HUES6 (cell line): ENCODE results near the gene TFEB.

Experiments
- H3K27ac ChIP-seq: 2 replicates; pipeline ENCODE4 v1.7.0; 2013; ENCODE audit warnings: low read depth, mild to moderate bottlenecking, low read length, inconsistent platforms
- H3K27me3 ChIP-seq: 2 replicates; pipeline ENCODE4 v1.6.1; 2013; ENCODE audit warnings: low read length; ENCODE audit not compliant: control insufficient read depth, insufficient read depth
- H3K36me3 ChIP-seq: 2 replicates; pipeline ENCODE4 v1.6.1; 2013; ENCODE audit warnings: low read length; ENCODE audit not compliant: control insufficient read depth, insufficient read depth
- H3K4me1 ChIP-seq: 2 replicates; pipeline ENCODE4 v1.6.1; 2013; ENCODE audit warnings: low read length; ENCODE audit not compliant: control insufficient read depth, insufficient read depth
- H3K4me3 ChIP-seq: 2 replicates; pipeline ENCODE4 v1.5.1; 2013; ENCODE audit warnings: low read depth, low read length
- H3K9ac ChIP-seq: one replicate; pipeline ENCODE4 v1.6.1; 2013; ENCODE audit warnings: mild to moderate bottlenecking, low read length
- H3K9me3 ChIP-seq: 2 replicates; pipeline ENCODE4 v1.6.1; 2013; ENCODE audit warnings: low read depth, low read length; ENCODE audit not compliant: control insufficient read depth, insufficient read depth

TFEB gene

GRCh38 chr6:41644297-41644879 is 91.0 kb downstream of the TFEB start:
- no peaks in the 10 kb centered on the region for H3K9me3 ChIP-seq
- H3K4me3 ChIP-seq: no peak overlapping the region; the same call in 1 of the 2 replicates
- H3K27ac ChIP-seq: no peak overlapping the region
- peaks cover 54% of the 10 kb centered on the region for H3K4me1 ChIP-seq
- peaks cover 22% of the 10 kb centered on the region for H3K27me3 ChIP-seq
- H3K9ac ChIP-seq: no peak overlapping the region
- peaks cover 26% of the 10 kb centered on the region for H3K36me3 ChIP-seq

- Histone ChIP-seq H3K27ac (no peak overlapping the region), H3K9me3 (no peaks in the 10 kb centered on the region), H3K27me3 (peaks cover 27% of the 10 kb centered on the region), H3K36me3 (peaks cover 21% of the 10 kb centered on the region), H3K4me1 (peaks cover 56% of the 10 kb centered on the region), H3K4me3 (no peak overlapping the region), H3K9ac (no peak overlapping the region)
These were observed 91.5 kb downstream of the TFEB start for GRCh38 chr6:41643899-41644269.

DNA sequence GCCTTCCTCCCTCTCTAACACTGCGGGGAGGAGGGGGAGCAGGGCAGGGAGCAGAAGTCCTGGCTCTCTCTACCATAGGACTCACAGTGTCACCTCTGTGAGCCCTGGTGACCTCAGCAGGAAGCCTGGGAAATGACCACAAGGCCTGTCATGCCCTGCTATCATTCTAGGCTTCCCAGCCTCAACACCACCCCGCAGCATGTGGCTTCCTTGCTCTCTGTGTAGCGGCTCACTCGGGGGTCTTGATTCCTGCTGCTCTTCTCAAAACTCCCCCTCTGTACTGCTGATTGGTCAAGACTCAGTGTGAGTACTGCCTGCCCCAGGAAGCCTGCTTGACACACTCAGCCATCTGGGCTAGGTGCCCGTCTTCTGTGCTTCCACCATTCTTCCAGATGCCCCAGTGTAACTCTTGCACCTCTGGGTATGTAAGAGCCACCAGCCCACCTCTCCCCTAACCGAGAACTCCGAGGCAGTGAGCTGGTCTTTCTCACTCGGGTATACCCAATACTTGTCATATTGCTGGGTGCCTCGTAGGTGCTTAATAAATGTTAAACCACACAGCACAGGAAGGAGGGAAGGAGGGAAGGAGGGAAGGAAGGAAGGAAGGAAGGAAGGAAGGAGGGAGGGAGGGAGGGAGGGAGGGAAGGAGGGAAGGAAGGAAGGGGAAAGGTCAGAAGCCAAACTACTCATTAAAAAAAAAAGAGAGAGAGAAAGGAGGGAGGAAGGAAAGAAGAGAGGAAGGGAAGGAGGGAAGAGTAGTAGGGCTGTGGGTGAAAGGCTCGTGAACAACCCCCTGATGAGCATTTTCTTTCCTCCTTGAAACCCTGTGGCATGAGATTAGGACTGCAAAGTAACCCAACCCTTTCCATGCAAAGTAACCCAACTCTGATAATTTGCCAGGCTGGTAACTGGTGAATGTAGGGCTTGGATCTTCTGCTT is 92.2 kb downstream of the TFEB start:
- no peaks in the 10 kb centered on the region for H3K9me3 ChIP-seq
- no peak overlapping the region for H3K9ac ChIP-seq
- peaks cover 28% of the 10 kb centered on the region for H3K27me3 ChIP-seq
- no peak overlapping the region for H3K4me3 ChIP-seq
- H3K27ac ChIP-seq: no peak overlapping the region
- peaks cover 56% of the 10 kb centered on the region for H3K4me1 ChIP-seq
- H3K36me3 ChIP-seq: peaks cover 15% of the 10 kb centered on the region

DNA sequence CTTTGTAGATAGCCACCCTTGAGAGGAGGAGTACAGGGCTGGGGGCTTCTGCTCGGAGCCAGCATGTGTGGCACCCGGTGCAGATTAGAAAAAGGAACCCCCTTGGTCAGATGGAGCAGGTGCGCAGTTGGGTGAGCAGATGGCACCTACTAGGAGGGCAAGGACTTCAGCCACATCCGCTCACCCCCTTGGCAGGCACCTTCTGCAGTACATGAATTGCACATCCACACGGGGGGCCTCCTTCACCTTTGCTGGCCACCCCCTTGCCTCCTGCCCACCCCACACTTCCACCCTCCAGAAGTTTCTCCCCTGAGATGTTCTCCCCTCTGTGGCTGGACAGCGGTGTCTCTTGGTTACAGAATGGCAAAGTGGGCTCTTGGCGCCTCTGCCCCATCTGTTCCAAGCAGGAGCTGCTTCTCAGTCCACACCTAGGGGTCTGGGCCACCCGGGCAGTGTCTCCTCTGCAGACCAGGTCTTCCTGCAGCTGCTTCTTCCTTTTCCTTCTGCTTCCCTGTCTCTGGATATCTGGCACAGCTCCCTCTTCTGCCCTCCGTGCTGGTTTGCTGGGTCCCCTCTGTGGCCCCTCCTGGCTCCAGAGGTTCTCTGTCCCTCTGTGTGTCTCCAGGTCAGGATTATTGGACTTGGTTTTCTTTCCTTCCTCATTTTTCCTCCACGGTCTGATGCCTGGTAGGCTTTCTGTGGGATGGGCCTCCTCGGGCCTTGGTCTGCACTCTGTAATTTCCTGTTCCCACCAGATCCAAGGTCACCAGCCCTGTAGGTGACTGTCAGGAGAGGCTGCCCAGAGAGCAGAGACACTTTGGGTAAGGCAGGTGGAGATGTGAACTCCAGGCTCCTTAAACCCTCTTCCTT is 93.1 kb downstream of the TFEB start:
- Histone ChIP-seq H3K9me3 (no peaks in the 10 kb centered on the region), H3K27me3 (peaks cover 35% of the 10 kb centered on the region), H3K4me3 (no peak overlapping the region), H3K4me1 (peaks cover 59% of the 10 kb centered on the region), H3K36me3 (peaks cover 11% of the 10 kb centered on the region; the same call in 1 of the 2 replicates), H3K27ac (no peak overlapping the region), H3K9ac (no peak overlapping the region)

DNA sequence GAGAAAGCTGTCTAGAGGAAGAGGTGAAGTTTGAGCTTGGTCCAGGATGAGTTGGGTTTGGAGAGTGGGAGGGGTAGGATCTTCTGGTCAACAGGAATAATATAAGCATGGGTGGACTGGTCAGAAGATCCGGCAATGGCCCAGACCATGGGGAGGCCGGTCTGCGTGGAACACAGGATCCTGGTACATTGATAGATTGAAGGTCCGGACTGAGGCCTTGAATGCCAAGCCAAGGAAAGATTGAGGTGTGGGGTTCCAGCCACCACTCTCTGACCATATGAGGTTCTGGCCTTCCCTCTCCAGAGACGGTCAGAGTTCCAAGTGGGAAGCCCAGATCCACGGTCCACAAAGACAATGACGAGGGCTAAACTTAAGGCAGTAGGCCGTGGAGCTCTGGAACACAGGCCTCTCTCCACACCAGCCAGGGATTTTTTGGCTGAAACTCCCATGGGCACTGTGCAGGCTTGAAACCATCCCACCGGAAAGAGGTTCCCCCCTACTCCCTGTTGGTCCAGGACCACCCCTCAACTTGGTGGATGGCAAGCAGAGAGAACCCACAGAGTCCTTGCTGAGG is 94.0 kb downstream of the TFEB start:
- no peaks in the 10 kb centered on the region for H3K9me3 ChIP-seq
- H3K27me3 ChIP-seq: peaks cover 44% of the 10 kb centered on the region
- peaks cover 3% of the 10 kb centered on the region; the same call in 1 of the 2 replicates for H3K36me3 ChIP-seq
- no peak overlapping the region for H3K27ac ChIP-seq
- H3K9ac ChIP-seq: no peak overlapping the region
- no peak overlapping the region for H3K4me3 ChIP-seq
- peaks cover 63% of the 10 kb centered on the region for H3K4me1 ChIP-seq

GRCh38 chr6:41640426-41640825 is 95.0 kb downstream of the TFEB start:
- H3K4me1 ChIP-seq: peaks cover 60% of the 10 kb centered on the region
- no peak overlapping the region; the same call in 1 of the 2 replicates for H3K27ac ChIP-seq
- H3K27me3 ChIP-seq: peaks cover 53% of the 10 kb centered on the region
- H3K9me3 ChIP-seq: no peaks in the 10 kb centered on the region
- H3K36me3 ChIP-seq: no peaks in the 10 kb centered on the region
- H3K9ac ChIP-seq: peak overlapping the region; percentile 46
- peak overlapping the region; percentile 92; the same call in 1 of the 2 replicates for H3K4me3 ChIP-seq

- Histone ChIP-seq H3K27ac (no peak overlapping the region; the same call in 1 of the 2 replicates), H3K9me3 (no peaks in the 10 kb centered on the region), H3K27me3 (peaks cover 57% of the 10 kb centered on the region), H3K36me3 (no peaks in the 10 kb centered on the region), H3K9ac (peak overlapping the region; percentile 73), H3K4me1 (peaks cover 59% of the 10 kb centered on the region), H3K4me3 (peak overlapping the region; percentile 92)
These were observed 95.5 kb downstream of the TFEB start for GRCh38 chr6:41639809-41640371.

GRCh38 chr6:41638935-41639808 is 96.2 kb downstream of the TFEB start:
- Histone ChIP-seq H3K4me3 (peak overlapping the region; percentile 92), H3K36me3 (no peaks in the 10 kb centered on the region), H3K4me1 (peaks cover 57% of the 10 kb centered on the region), H3K27me3 (peaks cover 62% of the 10 kb centered on the region), H3K9ac (peak overlapping the region; percentile 73), H3K9me3 (no peaks in the 10 kb centered on the region), H3K27ac (peak overlapping the region; percentile 54; the same call in 1 of the 2 replicates)

DNA sequence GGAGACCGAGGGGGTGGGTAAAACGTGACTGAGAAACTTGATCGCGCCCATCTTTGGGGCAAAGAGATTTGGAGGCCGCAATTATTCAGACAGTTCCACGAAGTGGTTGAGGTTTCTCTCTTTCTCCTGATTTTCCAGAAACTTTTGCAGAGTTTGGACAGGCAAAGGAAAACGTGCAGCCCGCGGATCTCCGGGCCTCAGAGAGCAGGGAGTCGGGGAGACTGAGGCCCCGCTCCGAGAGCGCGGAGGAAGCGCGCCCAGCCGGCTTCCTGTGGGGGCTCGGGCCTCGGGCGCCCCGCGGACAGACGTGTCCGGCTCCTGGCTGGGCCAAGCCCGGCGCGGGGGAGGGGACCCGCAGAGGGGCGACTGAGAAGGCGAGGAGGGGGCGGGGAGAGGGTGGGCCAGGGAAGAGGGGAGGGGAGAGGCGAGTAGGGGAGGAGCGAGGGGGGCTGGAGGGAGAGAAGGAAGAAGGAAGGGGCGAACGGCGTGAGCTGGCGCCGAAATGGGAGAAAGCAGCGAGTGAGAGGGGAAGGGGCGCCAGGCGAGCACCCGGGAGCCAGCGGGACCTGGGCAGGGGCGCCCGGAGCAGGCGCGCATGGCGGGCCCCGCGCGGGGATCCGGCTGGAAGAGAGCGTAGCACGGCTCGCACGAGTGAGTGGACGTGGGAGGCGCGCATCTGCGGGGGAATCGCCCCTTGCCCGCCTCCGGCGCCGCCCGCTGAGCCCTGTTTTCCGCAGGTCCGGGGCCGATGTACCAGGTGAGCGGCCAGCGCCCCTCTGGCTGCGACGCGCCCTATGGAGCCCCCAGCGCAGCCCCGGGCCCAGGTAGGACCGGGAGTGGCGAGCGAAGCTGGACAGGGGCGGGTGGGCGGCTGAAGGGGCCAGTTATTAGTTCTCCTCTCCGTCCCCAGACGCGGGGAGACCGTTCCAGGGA is 97.1 kb downstream of the TFEB start, which contains the start of gene MDFI:
TSS of gene MDFI (plus strand) at position 467 of the 933 bp plus-strand sequence. CDS start at position 749, 282 bp downstream.
- Histone ChIP-seq H3K27me3 (peaks cover 62% of the 10 kb centered on the region), H3K36me3 (no peaks in the 10 kb centered on the region), H3K27ac (peak within 1 kb of the TSS; percentile 54; the same call in 1 of the 2 replicates), H3K9me3 (no peaks in the 10 kb centered on the region), H3K4me3 (peak within 1 kb of the TSS; percentile 92), H3K9ac (peak within 1 kb of the TSS; percentile 73), H3K4me1 (peaks cover 50% of the 10 kb centered on the region)
